ENCODE results near the gene PRKAR1B.

Gene PRKAR1B

GRCh38 chr7:507623-508300 is 219.3 kb downstream of the PRKAR1B start:
- no peak for TF ChIP-seq EP300 (IDR thresholded peaks at IDR 0.05; ENCODE audit: borderline replicate concordance)
- TF ChIP-seq NFIC (IDR thresholded peaks at IDR 0.05), result no peak
- TF ChIP-seq TAF1 (IDR thresholded peaks at IDR 0.05; ENCODE audit: low read depth), result no peak
- no peak for TF ChIP-seq FOXM1 (IDR thresholded peaks at IDR 0.05; ENCODE audit: borderline replicate concordance, low read depth)
- no peak for TF ChIP-seq USF1 (IDR thresholded peaks at IDR 0.05)
- TF ChIP-seq CEBPB (IDR thresholded peaks at IDR 0.05), result no peak
- TF ChIP-seq TCF12 (IDR thresholded peaks at IDR 0.05; ENCODE audit: low read depth), result no peak
- TF ChIP-seq MAX (IDR thresholded peaks at IDR 0.05), result no peak
- TF ChIP-seq REST (IDR thresholded peaks at IDR 0.05; ENCODE audit: low read depth), result no peak
- no peak for TF ChIP-seq EGR1 (IDR thresholded peaks at IDR 0.05)
- TF ChIP-seq CREB1 (IDR thresholded peaks at IDR 0.05; ENCODE audit: low read depth), result no peak
- no peak for TF ChIP-seq TEAD4 (IDR thresholded peaks at IDR 0.05)
- no peak for TF ChIP-seq ZBTB7A (IDR thresholded peaks at IDR 0.05; ENCODE audit: low read depth)
- TF ChIP-seq YY1 (IDR thresholded peaks at IDR 0.05; ENCODE audit: low read depth), result no peak
- no peak for TF ChIP-seq RAD21 (IDR thresholded peaks at IDR 0.05; ENCODE audit: low read depth)

- TF ChIP-seq TAF1 (IDR thresholded peaks at IDR 0.05; ENCODE audit: low read depth) (no peak), CREB1 (IDR thresholded peaks at IDR 0.05; ENCODE audit: low read depth) (no peak), FOXM1 (IDR thresholded peaks at IDR 0.05; ENCODE audit: borderline replicate concordance, low read depth) (no peak), CEBPB (IDR thresholded peaks at IDR 0.05) (no peak), EGR1 (IDR thresholded peaks at IDR 0.05) (no peak)
These were observed 220.0 kb downstream of the PRKAR1B start for GRCh38 chr7:506921-507622.

- no peak for TF ChIP-seq EGR1 (IDR thresholded peaks at IDR 0.05)
- TF ChIP-seq EP300 (IDR thresholded peaks at IDR 0.05; ENCODE audit: borderline replicate concordance), result no peak
These were observed 220.7 kb downstream of the PRKAR1B start for GRCh38 chr7:506391-506831.

GRCh38 chr7:505171-505570 is 221.9 kb downstream of the PRKAR1B start:
- TF ChIP-seq RAD21 (IDR thresholded peaks at IDR 0.05; ENCODE audit: low read depth) (no peak), TAF1 (IDR thresholded peaks at IDR 0.05; ENCODE audit: low read depth) (no peak), EGR1 (IDR thresholded peaks at IDR 0.05) (no peak), EP300 (IDR thresholded peaks at IDR 0.05; ENCODE audit: borderline replicate concordance) (no peak), FOXM1 (IDR thresholded peaks at IDR 0.05; ENCODE audit: borderline replicate concordance, low read depth) (no peak), REST (IDR thresholded peaks at IDR 0.05; ENCODE audit: low read depth) (no peak), TEAD4 (IDR thresholded peaks at IDR 0.05) (no peak), USF1 (IDR thresholded peaks at IDR 0.05) (no peak), YY1 (IDR thresholded peaks at IDR 0.05; ENCODE audit: low read depth) (no peak), CREB1 (IDR thresholded peaks at IDR 0.05; ENCODE audit: low read depth) (no peak), TCF12 (IDR thresholded peaks at IDR 0.05; ENCODE audit: low read depth) (no peak), MAX (IDR thresholded peaks at IDR 0.05) (no peak), CEBPB (IDR thresholded peaks at IDR 0.05) (no peak), NFIC (IDR thresholded peaks at IDR 0.05) (no peak), ZBTB7A (IDR thresholded peaks at IDR 0.05; ENCODE audit: low read depth) (no peak)

- TF ChIP-seq CREB1 (IDR thresholded peaks at IDR 0.05; ENCODE audit: low read depth) (no peak), NFIC (IDR thresholded peaks at IDR 0.05) (no peak), TAF1 (IDR thresholded peaks at IDR 0.05; ENCODE audit: low read depth) (no peak), RAD21 (IDR thresholded peaks at IDR 0.05; ENCODE audit: low read depth) (no peak), YY1 (IDR thresholded peaks at IDR 0.05; ENCODE audit: low read depth) (no peak), TEAD4 (IDR thresholded peaks at IDR 0.05) (no peak), USF1 (IDR thresholded peaks at IDR 0.05) (no peak), CEBPB (IDR thresholded peaks at IDR 0.05) (no peak), ZBTB7A (IDR thresholded peaks at IDR 0.05; ENCODE audit: low read depth) (no peak), EGR1 (IDR thresholded peaks at IDR 0.05) (no peak), FOXM1 (IDR thresholded peaks at IDR 0.05; ENCODE audit: borderline replicate concordance, low read depth) (no peak), EP300 (IDR thresholded peaks at IDR 0.05; ENCODE audit: borderline replicate concordance) (no peak), TCF12 (IDR thresholded peaks at IDR 0.05; ENCODE audit: low read depth) (no peak), REST (IDR thresholded peaks at IDR 0.05; ENCODE audit: low read depth) (no peak), MAX (IDR thresholded peaks at IDR 0.05) (no peak)
These were observed 222.6 kb downstream of the PRKAR1B start for GRCh38 chr7:504221-505111.
